ENCODE results near the gene CST8.

Gene CST8

DNA sequence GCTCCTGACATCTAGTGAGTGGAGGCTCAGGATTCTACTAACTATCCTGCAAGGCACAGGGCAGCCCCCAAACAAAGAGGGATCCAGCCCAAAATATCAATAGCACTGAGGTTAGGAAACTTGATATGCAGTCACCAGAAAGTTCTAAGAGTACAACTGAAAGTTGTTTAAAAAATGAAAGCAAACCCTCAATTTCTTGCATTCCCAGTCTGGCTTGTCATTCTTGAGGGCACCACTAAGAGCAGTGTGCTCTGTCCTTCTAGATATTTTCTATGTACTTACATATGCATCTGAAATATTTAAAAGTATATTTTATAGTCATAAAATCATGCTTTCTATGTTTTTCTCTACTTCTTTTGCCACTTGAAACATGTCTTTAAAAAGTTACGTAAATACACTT is 35.9 kb downstream of the CST8 start:
- no peak for DNase-seq

DNA sequence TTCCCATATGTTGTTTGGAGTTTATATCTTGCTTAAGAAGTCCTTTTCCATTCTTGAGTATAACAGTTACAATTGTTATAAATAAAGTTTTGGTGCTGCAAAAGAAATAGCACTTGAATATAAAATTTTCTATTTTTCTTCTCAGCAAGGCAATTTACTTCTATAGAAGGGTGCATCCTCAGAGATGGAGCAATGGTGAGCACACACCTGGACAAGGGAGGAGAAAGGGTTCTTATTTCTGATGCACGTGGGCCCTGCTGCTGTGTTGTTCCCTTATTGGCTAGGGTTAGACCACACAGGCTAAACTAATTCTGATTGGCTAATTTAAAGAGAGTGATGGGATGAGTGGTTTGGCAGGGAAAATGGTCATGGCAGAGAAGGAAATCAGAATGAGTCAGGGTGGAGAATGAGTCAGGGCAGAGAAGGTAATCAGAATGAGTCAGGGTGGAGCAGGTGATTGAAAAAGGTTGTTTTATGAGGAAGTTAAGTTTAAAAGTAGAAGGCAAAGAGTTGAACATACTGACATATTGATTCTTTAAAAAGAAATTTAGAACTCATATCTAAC is 38.0 kb downstream of the CST8 start:
- no peak for DNase-seq

DNA sequence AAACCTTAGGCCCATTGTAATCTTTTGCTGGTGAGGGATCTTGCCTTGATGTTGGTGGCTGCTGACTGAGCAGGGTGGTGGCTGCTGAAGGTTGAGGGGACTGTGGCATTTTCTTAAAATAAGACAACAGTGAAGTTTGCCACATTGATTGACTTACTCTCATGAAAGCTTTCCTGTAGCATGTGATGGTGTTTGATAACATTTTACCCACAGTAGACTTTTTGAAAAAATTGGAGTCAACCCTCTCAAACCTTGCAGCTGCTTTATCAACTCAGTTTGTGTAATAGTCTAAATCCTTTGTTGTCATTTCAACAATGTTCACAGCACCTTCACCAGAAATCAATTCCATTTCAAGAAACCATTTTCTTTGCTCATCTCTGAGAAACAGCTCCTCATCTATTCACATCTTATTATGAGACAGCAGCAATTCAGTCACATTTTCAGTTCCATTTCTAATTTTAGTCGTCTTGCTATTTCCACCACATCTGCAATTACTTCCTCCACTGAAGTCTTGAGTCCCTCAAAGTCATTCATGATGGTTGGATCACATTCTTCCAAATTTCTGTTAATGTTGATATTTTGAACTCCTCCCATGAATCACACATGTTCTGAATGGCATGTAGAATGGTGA is 40.1 kb downstream of the CST8 start:
- no peak for DNase-seq

DNA sequence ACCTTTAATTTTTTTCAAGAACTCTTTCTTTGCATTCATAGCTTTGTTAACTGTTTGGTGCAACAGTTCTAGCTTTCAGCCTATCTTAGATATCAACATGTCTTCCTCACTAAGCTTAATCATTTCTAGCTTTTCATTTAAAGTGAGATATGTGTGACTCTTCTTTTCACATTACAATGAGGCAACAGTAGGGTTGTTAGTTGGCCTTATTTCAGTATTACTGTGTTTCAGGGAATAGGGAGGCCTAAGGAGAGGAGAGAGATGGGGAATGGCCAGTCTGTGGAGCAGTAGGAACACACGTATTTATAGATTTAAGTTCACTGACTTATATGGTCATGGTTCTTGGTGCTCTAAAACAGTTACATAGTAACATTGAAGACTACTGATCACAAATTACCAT is 41.6 kb downstream of the CST8 start:
- DNase-seq = no peak

DNA sequence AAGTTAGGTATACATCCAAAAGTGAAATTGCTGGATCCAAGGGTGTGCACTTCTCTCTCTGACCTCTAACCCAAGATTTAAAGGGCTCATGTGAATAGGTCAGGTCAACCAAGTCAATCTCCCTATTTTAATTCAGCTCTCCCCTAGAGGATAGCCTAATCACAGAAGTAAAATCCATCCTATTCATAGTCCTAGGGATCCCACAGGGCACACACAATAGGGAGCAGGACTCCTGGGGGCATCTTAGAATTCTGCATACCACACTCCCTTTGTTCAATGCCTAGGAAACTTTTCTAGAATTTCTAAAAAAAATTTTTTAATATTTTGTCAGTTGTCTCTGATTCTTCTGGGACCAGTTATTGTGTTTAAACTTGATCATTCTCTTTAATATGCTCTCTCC is 42.2 kb downstream of the CST8 start:
- DNase-seq = no peak

DNA sequence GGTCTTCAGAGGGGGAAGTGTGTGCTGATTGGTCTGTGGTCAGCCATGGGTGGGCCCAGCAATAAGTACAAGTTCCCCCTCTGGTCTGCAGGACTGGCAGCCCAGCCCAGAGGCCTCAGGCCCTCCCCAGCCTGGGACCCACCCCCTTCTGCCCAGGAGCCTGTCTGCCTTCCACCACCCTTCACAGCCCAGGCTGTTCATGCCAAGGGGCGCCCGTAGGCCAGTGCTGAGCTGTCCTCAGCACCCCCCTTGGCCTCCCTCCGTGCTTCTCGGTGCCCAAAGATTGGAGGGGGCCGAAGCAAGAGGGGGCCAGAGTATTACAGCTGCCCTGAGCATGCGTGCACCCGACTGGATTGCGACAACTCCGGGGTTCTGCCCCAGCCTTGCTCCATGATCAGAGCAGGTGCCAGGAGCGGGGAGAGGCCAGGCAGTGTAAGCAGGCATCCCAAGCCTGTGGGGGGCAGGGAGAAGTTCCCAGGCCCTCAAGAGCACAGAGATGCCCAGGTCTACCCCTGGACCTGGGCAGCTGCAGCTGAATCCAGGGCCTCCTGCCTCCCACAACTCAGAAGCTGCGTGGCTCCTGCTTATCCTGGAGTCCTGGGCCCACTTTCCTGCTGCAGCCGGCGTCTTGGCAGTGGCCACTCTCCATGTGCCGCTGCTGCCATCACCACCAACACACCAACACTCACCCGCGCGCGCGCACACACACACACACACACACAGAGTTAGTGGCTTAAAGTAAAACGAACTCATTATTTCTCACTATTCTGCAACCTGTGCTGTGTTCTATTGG is 44.1 kb downstream of the CST8 start:
- no peak for DNase-seq

DNA sequence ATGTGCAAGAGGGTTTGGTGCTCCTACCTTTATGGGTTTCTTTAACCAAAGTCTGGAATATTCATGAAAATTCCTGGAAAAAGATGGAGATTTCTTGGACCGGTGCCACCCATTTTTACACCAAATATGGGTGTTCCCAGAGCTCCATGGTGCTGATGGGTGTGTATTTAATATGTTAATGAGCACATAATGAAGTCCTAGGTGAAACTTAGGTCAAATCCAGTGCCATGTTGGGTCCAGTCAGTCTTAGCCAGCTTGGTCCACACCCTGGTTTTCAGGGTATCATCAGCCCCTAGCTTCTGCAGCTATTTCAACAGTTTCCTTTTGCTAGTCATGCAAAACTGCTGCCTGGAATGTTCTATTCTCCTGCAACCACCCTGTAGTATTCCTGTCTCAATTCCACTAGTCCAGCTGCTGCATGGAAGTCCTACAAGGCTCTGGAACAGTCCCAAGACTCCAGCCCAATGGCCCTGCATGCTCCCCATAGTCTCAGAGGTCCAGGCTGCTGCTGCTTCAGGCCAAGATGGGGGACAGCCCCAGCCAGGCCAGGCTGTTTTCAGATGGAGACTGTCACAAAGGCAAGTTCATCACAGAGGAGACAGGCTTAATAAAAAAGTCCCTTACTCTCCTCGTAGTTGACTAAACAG is 45.5 kb downstream of the CST8 start:
- no peak for DNase-seq

DNA sequence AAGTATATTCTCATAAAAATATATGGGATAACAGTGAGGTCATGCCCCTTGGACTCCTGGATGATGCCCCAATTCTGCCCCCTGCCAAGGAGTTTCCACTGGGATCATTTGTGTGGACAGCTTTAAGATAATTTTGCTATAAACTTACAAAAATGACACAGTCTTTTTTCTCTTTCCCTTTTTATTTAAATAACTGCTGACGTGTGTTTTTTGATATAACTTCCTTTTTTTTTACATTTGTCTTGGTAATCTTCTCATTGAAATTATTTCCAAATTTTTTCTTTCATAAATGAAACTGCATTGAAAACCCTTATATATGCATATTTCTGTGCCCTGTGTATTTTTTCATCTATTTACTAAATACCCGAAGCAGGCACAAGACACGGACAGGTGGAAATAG is 46.1 kb downstream of the CST8 start:
- no peak for DNase-seq

DNA sequence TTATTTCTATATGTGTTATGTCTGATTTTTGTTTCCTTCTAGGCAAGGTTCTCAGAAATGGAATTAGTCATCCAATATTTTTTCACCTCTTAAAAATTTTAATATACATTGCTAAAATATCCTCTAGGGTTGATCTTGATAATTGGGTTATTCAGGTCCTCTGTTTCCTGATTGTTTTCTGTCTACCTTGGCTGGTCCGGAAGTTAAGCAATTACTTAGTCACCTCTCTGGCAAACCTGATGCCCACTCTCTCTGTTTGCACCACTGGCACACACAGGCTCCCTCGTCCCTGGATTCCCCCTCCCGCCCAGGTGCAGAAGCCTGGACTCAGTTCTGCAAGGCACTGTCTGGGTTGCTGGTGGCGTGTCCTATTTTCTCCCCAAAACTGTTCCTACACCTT is 49.7 kb downstream of the CST8 start:
- no peak for DNase-seq

DNA sequence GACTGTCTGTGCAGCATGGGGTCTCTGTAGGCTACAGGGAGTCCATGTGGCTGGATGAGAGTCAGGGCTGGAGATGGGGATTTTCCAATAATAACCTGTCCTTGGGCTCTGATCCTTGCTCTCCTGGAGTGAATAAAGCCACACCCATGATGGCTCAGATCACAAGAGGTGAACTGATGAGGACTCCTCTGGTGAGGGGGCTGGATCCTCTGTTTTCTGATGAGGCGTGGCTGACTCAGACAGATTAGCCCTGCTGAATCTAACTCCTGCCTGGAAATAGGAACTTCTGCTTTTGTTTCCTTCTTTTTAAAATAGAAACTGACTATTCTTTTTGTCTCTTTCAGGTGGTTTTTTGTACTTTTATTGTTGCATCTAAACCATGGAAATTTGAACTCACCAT is 50.4 kb downstream of the CST8 start:
- DNase-seq = no peak

DNA sequence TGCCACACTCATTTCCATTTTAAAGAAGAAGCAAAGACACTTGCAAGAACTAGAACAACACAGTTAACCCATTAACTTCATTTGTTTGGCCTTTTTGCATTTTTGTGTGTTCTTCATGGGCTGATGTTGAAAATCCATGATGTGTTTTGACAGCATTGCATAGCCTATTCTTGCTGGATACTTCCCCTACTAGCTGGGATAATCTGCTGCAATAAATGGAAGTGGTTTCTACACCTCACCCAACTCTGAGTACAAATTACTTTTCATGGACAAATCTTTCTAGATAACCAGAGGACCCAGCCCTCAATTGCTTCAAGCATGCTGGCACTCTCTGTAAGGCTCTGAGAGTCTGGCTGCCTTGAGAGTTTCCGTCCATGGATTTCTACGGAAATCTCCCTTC is 50.9 kb downstream of the CST8 start:
- DNase-seq = no peak

DNA sequence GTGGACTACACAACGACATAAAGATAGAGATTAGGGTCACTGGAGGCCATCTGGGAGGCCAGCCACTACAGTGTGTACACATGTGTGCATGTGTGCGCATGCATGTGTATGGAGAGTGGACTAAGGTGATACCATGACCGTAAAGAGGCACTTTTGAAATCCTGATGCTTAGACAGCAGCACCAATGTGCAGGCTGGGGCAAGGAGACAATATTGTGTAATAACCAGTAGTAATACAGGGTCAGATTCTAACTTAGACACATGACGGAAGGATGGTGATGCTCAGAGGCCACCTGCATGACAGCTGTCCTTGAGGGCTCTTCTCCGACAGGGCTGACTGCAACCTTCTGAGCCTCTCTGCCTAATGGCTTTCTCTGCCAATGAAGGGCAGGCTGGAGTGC is 51.9 kb downstream of the CST8 start:
- DNase-seq = no peak

DNA sequence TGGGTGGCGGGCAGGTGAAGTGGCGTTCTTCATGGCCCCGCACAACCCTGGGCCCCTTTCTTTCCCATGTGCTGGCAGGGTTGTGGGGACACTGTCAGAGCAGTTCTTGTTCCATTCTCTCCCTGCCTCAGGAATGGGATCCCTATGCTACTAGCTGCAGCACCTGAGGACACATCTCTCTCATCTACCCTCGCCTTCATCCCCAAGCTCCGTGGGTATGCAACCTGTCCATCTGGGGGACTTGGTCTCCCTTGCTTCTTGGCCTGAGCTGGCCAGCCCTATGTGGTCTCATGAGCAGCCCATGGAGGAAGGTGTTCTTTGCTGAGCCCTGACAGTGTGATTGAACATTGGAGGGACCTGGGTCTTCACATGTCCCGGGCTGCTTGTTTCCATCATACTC is 53.2 kb downstream of the CST8 start:
- DNase-seq = no peak

Measured in NCI-H2081 treated with DMSO at 0.1 percent for 48 hours (cell line).